HepG2 (cell line): Measurements from ENCODE around the gene HCK. TPM values are rescaled to one million over a fixed set of nuclear protein-coding genes. Genes with fewer than 3 reads are reported as not detected.

Experiments
- BCL3 ChIP-seq: sonication (generic); formaldehyde crosslinking; IDR thresholded peaks from 2 replicates; pipeline ENCODE4 v1.5.1; 2020; ENCODE audit warnings: mild to moderate bottlenecking, missing genetic modification reagents, moderate library complexity
- EP300 ChIP-seq, 3 experiments: sonication (generic) in 1 of 3; formaldehyde crosslinking in 1 of 3; IDR thresholded peaks; 2 replicates each; pipeline versions ENCODE4 v1.5.1 to v1.6.1; 2011 to 2020; ENCODE audit warnings: low read depth in 2 of 3, low read length in 2 of 3, borderline replicate concordance in 1 of 3, improper control_type of control experiment in 1 of 3, mild to moderate bottlenecking in 1 of 3, missing genetic modification reagents in 1 of 3, moderate library complexity in 1 of 3
- ERF ChIP-seq: IDR thresholded peaks from 2 replicates; pipeline ENCODE4 v1.6.1; 2018; ENCODE audit warnings: missing biosample characterization, missing genetic modification reagents
- FLYWCH1 ChIP-seq: sonication (generic); formaldehyde crosslinking; IDR thresholded peaks from 2 replicates; pipeline ENCODE4 v1.8.1; 2023; ENCODE audit warnings: mild to moderate bottlenecking, missing genetic modification reagents
- FOXK1 ChIP-seq: sonication (generic); formaldehyde crosslinking; IDR thresholded peaks from 2 replicates; pipeline ENCODE4 v1.4.0; 2020; ENCODE audit warnings: low read depth, missing genetic modification reagents, borderline replicate concordance
- GATA4 ChIP-seq: sonication (generic); IDR thresholded peaks from 2 replicates; pipeline ENCODE4 v1.6.1; 2016; ENCODE audit warnings: antibody characterized with exemption, low read depth, borderline replicate concordance
- GATAD2A ChIP-seq: IDR thresholded peaks from 2 replicates; pipeline ENCODE4 v1.6.1; 2016
- HNRNPL ChIP-seq: fragments of 200-400 bp; formaldehyde crosslinking; IDR thresholded peaks from 2 replicates; pipeline ENCODE4 v1.6.1; 2017; ENCODE audit warnings: mild to moderate bottlenecking, low read depth, low read length
- IKZF5 ChIP-seq: IDR thresholded peaks from 2 replicates; pipeline ENCODE4 v1.6.1; 2018; ENCODE audit warnings: missing genetic modification reagents, mild to moderate bottlenecking, missing compliant biosample characterization
- KDM1A ChIP-seq: IDR thresholded peaks from 2 replicates; pipeline ENCODE4 v1.6.1; 2016; ENCODE audit warnings: missing compliant biosample characterization
- SMAD1 ChIP-seq: sonication (generic); formaldehyde crosslinking; IDR thresholded peaks from 2 replicates; pipeline ENCODE4 v1.4.0; 2020; ENCODE audit warnings: missing genetic modification reagents, low read depth, mild to moderate bottlenecking, borderline replicate concordance
- TBL1XR1 ChIP-seq: fragments of 150-350 bp; IDR thresholded peaks from 2 replicates; pipeline ENCODE4 v1.6.1; 2014; ENCODE audit warnings: borderline replicate concordance, low read length; ENCODE audit not compliant: partially characterized antibody
- ZBTB4 ChIP-seq: sonication (generic); formaldehyde crosslinking; IDR thresholded peaks from 2 replicates; pipeline ENCODE4 v1.4.0; 2020; ENCODE audit warnings: missing genetic modification reagents, mild to moderate bottlenecking, borderline replicate concordance
- ZBTB7A ChIP-seq: sonication (generic); formaldehyde crosslinking; IDR thresholded peaks from 2 replicates; pipeline ENCODE4 v1.8.0; 2022; ENCODE audit warnings: mild to moderate bottlenecking, missing genetic modification reagents
- ZNF143 ChIP-seq: sonication (generic); formaldehyde crosslinking; IDR thresholded peaks from 2 replicates; pipeline ENCODE4 v1.4.0; 2020; ENCODE audit warnings: missing genetic modification reagents
- ZNF296 ChIP-seq: sonication (generic); formaldehyde crosslinking; conservative IDR thresholded peaks from 2 replicates; pipeline ENCODE4 v1.5.0; 2020; ENCODE audit warnings: mild to moderate bottlenecking, missing genetic modification reagents
- ZNF333 ChIP-seq: sonication (generic); formaldehyde crosslinking; IDR thresholded peaks from 2 replicates; pipeline ENCODE4 v1.4.0; 2020; ENCODE audit warnings: mild to moderate bottlenecking, missing genetic modification reagents, borderline replicate concordance
- ZNF383 ChIP-seq: sonication (generic); formaldehyde crosslinking; IDR thresholded peaks from 2 replicates; pipeline ENCODE4 v1.4.0; 2020; ENCODE audit warnings: missing genetic modification reagents, mild to moderate bottlenecking, borderline replicate concordance
- ZNF441 ChIP-seq: sonication (generic); formaldehyde crosslinking; IDR thresholded peaks from 2 replicates; pipeline ENCODE4 v1.7.0; 2021; ENCODE audit warnings: missing genetic modification reagents, borderline replicate concordance
- ZNF605 ChIP-seq: sonication (generic); formaldehyde crosslinking; IDR thresholded peaks from 2 replicates; pipeline ENCODE4 v1.8.0; 2022; ENCODE audit warnings: mild to moderate bottlenecking, missing genetic modification reagents
- ZNF619 ChIP-seq: sonication (generic); formaldehyde crosslinking; IDR thresholded peaks from 2 replicates; pipeline ENCODE4 v1.4.0; 2020; ENCODE audit warnings: mild to moderate bottlenecking, missing genetic modification reagents
- ZNF678 ChIP-seq: sonication (generic); formaldehyde crosslinking; IDR thresholded peaks from 2 replicates; pipeline ENCODE4 v1.4.0; 2020; ENCODE audit warnings: mild to moderate bottlenecking, missing genetic modification reagents
- ZNF770 ChIP-seq: sonication (generic); formaldehyde crosslinking; IDR thresholded peaks from 2 replicates; pipeline ENCODE4 v1.5.0; 2020; ENCODE audit warnings: mild to moderate bottlenecking, missing genetic modification reagents
- ZSCAN31 ChIP-seq: sonication (generic); formaldehyde crosslinking; IDR thresholded peaks from 2 replicates; pipeline ENCODE4 v1.5.0; 2020; ENCODE audit warnings: low read depth, mild to moderate bottlenecking, missing genetic modification reagents
- polyA plus RNA-seq, 8 experiments: library from polyadenylated mRNA; depleted of rRNA in 3 of 8; stranded (reverse) in 7 of 8; unstranded in 1 of 8; fragments of >200 nt; fragmentation: Illumina TruSeq in 4 of 8; extraction: Trizol in 4 of 8; gene quantifications; 2 replicates each; pipeline versions ENCODE4 v1.2.1 to v1.2.3, GENCODE V29; 2011 to 2016; ENCODE audit warnings: low read depth in 4 of 8, missing spikeins in 1 of 8, mixed read lengths in 1 of 8; ENCODE audit not compliant: insufficient read depth in 1 of 8
- total RNA-seq, 5 experiments: library from RNA; depleted of rRNA; stranded (reverse); fragments of >200 nt; fragmentation: Illumina TruSeq; extraction: Trizol; gene quantifications; 2 replicates each; pipeline ENCODE4 v1.2.3, GENCODE V29; 2016; ENCODE audit warnings: low read depth in 1 of 5

HCK gene
- total and polyA plus RNA-seq, 2 of the 13 experiments (the other 11 are each of a cell fraction or from before 2014, with no cell fraction given), result 0.04 TPM; not detected in 1

GRCh38 chr20:32017711-32018251 is 34.3 kb upstream of the HCK start (continued):
- no peak for TF ChIP-seq FOXK1 (CRISPR knock-in tag)
- no peak for TF ChIP-seq BCL3 (CRISPR knock-in tag)
- TF ChIP-seq ERF (CRISPR knock-in tag), result no peak
- no peak for TF ChIP-seq GATA4
- no peak for TF ChIP-seq KDM1A (CRISPR knock-in tag)
- TF ChIP-seq ZNF383 (CRISPR knock-in tag), result no peak
- TF ChIP-seq HNRNPL, result no peak
- no peak for TF ChIP-seq ZNF605
- TF ChIP-seq ZBTB4, result no peak
- no peak for TF ChIP-seq ZNF143 (CRISPR knock-in tag)
- no peak for TF ChIP-seq FLYWCH1 (CRISPR knock-in tag)
- TF ChIP-seq ZNF770 (CRISPR knock-in tag), result no peak
- no peak for TF ChIP-seq ZNF678 (CRISPR knock-in tag)
- TF ChIP-seq ZBTB7A (CRISPR knock-in tag), result no peak
- no peak for TF ChIP-seq IKZF5 (CRISPR knock-in tag)
- TF ChIP-seq TBL1XR1, result no peak
- TF ChIP-seq ZNF619 (CRISPR knock-in tag), result no peak
- TF ChIP-seq ZNF441 (CRISPR knock-in tag), result no peak
- no peak for TF ChIP-seq GATAD2A
- TF ChIP-seq SMAD1 (CRISPR knock-in tag), result no peak
- no peak for TF ChIP-seq ZSCAN31 (CRISPR knock-in tag)
- TF ChIP-seq ZNF296, result no peak
- TF ChIP-seq ZNF333 (CRISPR knock-in tag), result no peak; the same call in 1 of the 2 replicates
- no peak for TF ChIP-seq EP300 (IDR thresholded peaks at IDR 0.05; ENCODE audit: low read depth in 2 of 2, low read length in 2 of 2)
- no peak for TF ChIP-seq EP300 (CRISPR knock-in tag; IDR thresholded peaks at IDR 0.05; ENCODE audit: borderline replicate concordance)
